ENCODE measurements around the gene TMEM30A.
A peak's percentile ranks its signal among the peaks of the same experiment; 100 is the strongest.

TMEM30A gene

GRCh38 chr6:75261299-75261698 lies 23.3 kb downstream of the TMEM30A start:
- no peak for DNase-seq (ENCODE audit: low read depth, low spot score)
- POLR2A ChIA-PET: no interaction called here
- no peak for TF ChIP-seq CTCF (IDR thresholded peaks at IDR 0.05; ENCODE audit: insufficient read depth, low read length, missing control alignments)
- H3K4me3 ChIP-seq (ENCODE audit: low read depth, low read length): no peak overlapping the region
- CTCF ChIA-PET: interaction anchor here (1.0 to 1.9 kb wide), 7 partner anchors 9 to 266 kb away, joined by 3 to 6 read pairs (median 3); no protein-coding TSS in a partner anchor

- POLR2A ChIA-PET: no interaction called here
- H3K4me3 ChIP-seq (ENCODE audit: low read depth, low read length): no peak overlapping the region
- DNase-seq (ENCODE audit: low read depth, low spot score): no peak
- TF ChIP-seq CTCF (IDR thresholded peaks at IDR 0.05; ENCODE audit: insufficient read depth, low read length, missing control alignments): no peak
- CTCF ChIA-PET: interaction anchor here (1.0 to 4.9 kb wide), 9 partner anchors 8 to 289 kb away, joined by 3 to 34 read pairs (median 4); no protein-coding TSS in a partner anchor
Measured at GRCh38 chr6:75257343-75258087, 27.1 kb downstream of the TMEM30A start.

GRCh38 chr6:75250552-75250951 lies 34.0 kb downstream of the TMEM30A start:
- POLR2A ChIA-PET: no interaction called here
- no peak overlapping the region for H3K4me3 ChIP-seq (ENCODE audit: low read depth, low read length)
- no peak for DNase-seq (ENCODE audit: low read depth, low spot score)
- CTCF ChIA-PET: interaction anchor here (1.0 to 2.5 kb wide), 4 partner anchors 12 to 278 kb away, joined by 3 to 11 read pairs (median 4); no protein-coding TSS in a partner anchor
- TF ChIP-seq CTCF (IDR thresholded peaks at IDR 0.05; ENCODE audit: insufficient read depth, low read length, missing control alignments): no peak

- ChIA-PET POLR2A (no interaction called here), CTCF (interaction anchor here (1.0 to 2.5 kb wide), 4 partner anchors 9 to 279 kb away, joined by 4 to 11 read pairs (median 4); no protein-coding TSS in a partner anchor)
- TF ChIP-seq CTCF (IDR thresholded peaks at IDR 0.05; ENCODE audit: insufficient read depth, low read length, missing control alignments): no peak
- no peak for DNase-seq (ENCODE audit: low read depth, low spot score)
- no peak overlapping the region for H3K4me3 ChIP-seq (ENCODE audit: low read depth, low read length)
Measured at GRCh38 chr6:75249837-75250236, 34.8 kb downstream of the TMEM30A start.

- CTCF ChIA-PET: no interaction called here
- TF ChIP-seq CTCF (IDR thresholded peaks at IDR 0.05; ENCODE audit: insufficient read depth, low read length, missing control alignments): no peak
- POLR2A ChIA-PET: no interaction called here
- no peak for DNase-seq (ENCODE audit: low read depth, low spot score)
- H3K4me3 ChIP-seq (ENCODE audit: low read depth, low read length): no peak overlapping the region
Measured at GRCh38 chr6:75246386-75246785, 38.2 kb downstream of the TMEM30A start.

- DNase-seq (ENCODE audit: low read depth, low spot score): no peak
- ChIA-PET POLR2A (interaction anchor here (0.6 to 1.0 kb wide), 7 partner anchors 21 to 477 kb away, joined by 3 to 5 read pairs (median 3); partner anchors contain the start of gene COL12A1), CTCF (interaction anchor here (0.9 to 3.3 kb wide), 7 partner anchors 13 to 302 kb away, joined by 3 to 14 read pairs (median 4); no protein-coding TSS in a partner anchor)
- no peak for TF ChIP-seq CTCF (IDR thresholded peaks at IDR 0.05; ENCODE audit: insufficient read depth, low read length, missing control alignments)
- peak overlapping the region; percentile 99 for H3K4me3 ChIP-seq (ENCODE audit: low read depth, low read length)
Measured at GRCh38 chr6:75244063-75244584, 40.5 kb downstream of the TMEM30A start.

All from AG04449 (cell line).